Measurements from ENCODE around the gene GUCA2B. TPM values are rescaled to one million over a fixed set of nuclear protein-coding genes. Genes with fewer than 3 reads are reported as not detected.

The GUCA2B gene
- polyA plus RNA-seq, 1 donor (not counting 4 experiments of a cell fraction or from before 2014, with no cell fraction given) = not detected

- Histone ChIP-seq H3K4me2 (ENCODE audit: control insufficient read depth, extremely low read depth, insufficient read depth, low read depth, low read length) (no peak overlapping the region), H3K4me1 (ENCODE audit: control insufficient read depth, extremely low read depth, insufficient read depth, low read length) (peaks cover 61% of the 10 kb centered on the region), H3K27me3 (ENCODE audit: control insufficient read depth, extremely low read depth, insufficient read depth, low read length) (no peaks in the 10 kb centered on the region), H3K36me3 (ENCODE audit: control insufficient read depth in 2 of 2, extremely low read depth in 1 of 2, insufficient read depth in 2 of 2, low read length in 2 of 2) (peaks cover 4 to 8% of the 10 kb centered on the region in 2 experiments), H3K9me1 (ENCODE audit: control insufficient read depth, extremely low read depth, insufficient read depth, low read length) (no peaks in the 10 kb centered on the region), H3K9me3 (ENCODE audit: control insufficient read depth, low read depth, low read length) (no peaks in the 10 kb centered on the region), H4K20me1 (ENCODE audit: control insufficient read depth, extremely low read depth, insufficient read depth, low read length) (no peaks in the 10 kb centered on the region), H2AFZ (ENCODE audit: control insufficient read depth, low read length) (no peak overlapping the region), H3K79me2 (ENCODE audit: control insufficient read depth, insufficient read depth, low read length) (no peaks in the 10 kb centered on the region), H3K27ac (ENCODE audit: control insufficient read depth, insufficient read depth, low read length) (no peak overlapping the region), H3K4me3 (ENCODE audit: control insufficient read depth in 2 of 3, extremely low read depth in 1 of 3, insufficient read depth in 2 of 3, low read depth in 1 of 3, low read length in 3 of 3) (no peak overlapping the region), H3K9ac (ENCODE audit: control insufficient read depth, extremely low read depth, insufficient read depth, low read length) (no peak overlapping the region)
- dilution Hi-C loops (cut with MboI; ENCODE audit: extremely low pct_ligation_motif_present, low sequenced_read_pairs) = no loop called here
- TF ChIP-seq EZH2 (IDR thresholded peaks at IDR 0.05; ENCODE audit: low read length) = no peak
- TF ChIP-seq, protein P1, sequence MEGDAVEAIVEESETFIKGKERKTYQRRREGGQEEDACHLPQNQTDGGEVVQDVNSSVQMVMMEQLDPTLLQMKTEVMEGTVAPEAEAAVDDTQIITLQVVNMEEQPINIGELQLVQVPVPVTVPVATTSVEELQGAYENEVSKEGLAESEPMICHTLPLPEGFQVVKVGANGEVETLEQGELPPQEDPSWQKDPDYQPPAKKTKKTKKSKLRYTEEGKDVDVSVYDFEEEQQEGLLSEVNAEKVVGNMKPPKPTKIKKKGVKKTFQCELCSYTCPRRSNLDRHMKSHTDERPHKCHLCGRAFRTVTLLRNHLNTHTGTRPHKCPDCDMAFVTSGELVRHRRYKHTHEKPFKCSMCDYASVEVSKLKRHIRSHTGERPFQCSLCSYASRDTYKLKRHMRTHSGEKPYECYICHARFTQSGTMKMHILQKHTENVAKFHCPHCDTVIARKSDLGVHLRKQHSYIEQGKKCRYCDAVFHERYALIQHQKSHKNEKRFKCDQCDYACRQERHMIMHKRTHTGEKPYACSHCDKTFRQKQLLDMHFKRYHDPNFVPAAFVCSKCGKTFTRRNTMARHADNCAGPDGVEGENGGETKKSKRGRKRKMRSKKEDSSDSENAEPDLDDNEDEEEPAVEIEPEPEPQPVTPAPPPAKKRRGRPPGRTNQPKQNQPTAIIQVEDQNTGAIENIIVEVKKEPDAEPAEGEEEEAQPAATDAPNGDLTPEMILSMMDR (optimal IDR thresholded peaks at IDR 0.05 in 1 of 3, IDR thresholded peaks at IDR 0.05 in 1 of 3, conservative IDR thresholded peaks at IDR 0.05 in 1 of 3; ENCODE audit: extremely low read depth in 1 of 3, insufficient read depth in 2 of 3, low read length in 3 of 3) = peak; percentile 78 to 94 (median 83)
- FAIRE-seq = no peak
- DNase-seq (ENCODE audit: low read depth, low spot score) = no peak
Measured at GRCh38 chr1:42176902-42177519, 23.8 kb downstream of the GUCA2B start.

DNA sequence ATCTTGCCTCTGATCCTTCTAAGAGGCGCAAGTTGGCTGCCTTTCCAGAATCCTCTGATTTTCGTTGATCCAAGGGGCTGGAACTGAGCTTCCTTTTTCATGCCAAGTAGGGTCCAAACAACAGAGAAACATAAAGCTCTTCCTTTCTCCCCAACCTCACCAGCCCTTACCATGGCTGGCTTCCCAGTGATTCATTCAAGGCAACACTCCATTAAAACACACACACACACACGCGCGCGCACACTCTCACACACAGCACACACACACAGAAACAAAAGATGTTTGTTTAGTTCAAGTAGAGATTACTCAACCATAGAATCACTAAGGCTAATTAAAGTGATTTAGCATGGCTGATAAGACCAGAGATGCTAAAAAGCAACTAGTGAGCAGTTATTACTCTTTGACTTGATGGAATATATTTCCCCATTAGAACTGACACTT, 24.4 kb downstream of the GUCA2B start:
- H3K9ac ChIP-seq (ENCODE audit: control insufficient read depth, extremely low read depth, insufficient read depth, low read length) = no peak overlapping the region
- no peaks in the 10 kb centered on the region for H3K27me3 ChIP-seq (ENCODE audit: control insufficient read depth, extremely low read depth, insufficient read depth, low read length)
- no peak overlapping the region for H3K4me2 ChIP-seq (ENCODE audit: control insufficient read depth, extremely low read depth, insufficient read depth, low read depth, low read length)
- H3K27ac ChIP-seq (ENCODE audit: control insufficient read depth, insufficient read depth, low read length) = no peak overlapping the region
- H3K9me3 ChIP-seq (ENCODE audit: control insufficient read depth, low read depth, low read length) = no peaks in the 10 kb centered on the region
- dilution Hi-C loops (cut with MboI; ENCODE audit: extremely low pct_ligation_motif_present, low sequenced_read_pairs) = no loop called here
- no peaks in the 10 kb centered on the region for H4K20me1 ChIP-seq (ENCODE audit: control insufficient read depth, extremely low read depth, insufficient read depth, low read length)
- H2AFZ ChIP-seq (ENCODE audit: control insufficient read depth, low read length) = no peak overlapping the region
- H3K36me3 ChIP-seq (ENCODE audit: control insufficient read depth in 2 of 2, extremely low read depth in 1 of 2, insufficient read depth in 2 of 2, low read length in 2 of 2) = peaks cover 4 to 8% of the 10 kb centered on the region in 2 experiments
- no peak for TF ChIP-seq EZH2 (IDR thresholded peaks at IDR 0.05; ENCODE audit: low read length)
- TF ChIP-seq, protein P1 (optimal IDR thresholded peaks at IDR 0.05 in 1 of 3, IDR thresholded peaks at IDR 0.05 in 1 of 3, conservative IDR thresholded peaks at IDR 0.05 in 1 of 3; ENCODE audit: extremely low read depth in 1 of 3, insufficient read depth in 2 of 3, low read length in 3 of 3) = no peak
- H3K4me1 ChIP-seq (ENCODE audit: control insufficient read depth, extremely low read depth, insufficient read depth, low read length) = peaks cover 55% of the 10 kb centered on the region
- H3K4me3 ChIP-seq (ENCODE audit: control insufficient read depth in 2 of 3, extremely low read depth in 1 of 3, insufficient read depth in 2 of 3, low read depth in 1 of 3, low read length in 3 of 3) = no peak overlapping the region
- FAIRE-seq = no peak
- H3K9me1 ChIP-seq (ENCODE audit: control insufficient read depth, extremely low read depth, insufficient read depth, low read length) = no peaks in the 10 kb centered on the region
- DNase-seq (ENCODE audit: low read depth, low spot score) = no peak
- H3K79me2 ChIP-seq (ENCODE audit: control insufficient read depth, insufficient read depth, low read length) = no peaks in the 10 kb centered on the region

All from keratinocyte (primary cell).